ENCODE data around the gene SVOP.

DNA sequence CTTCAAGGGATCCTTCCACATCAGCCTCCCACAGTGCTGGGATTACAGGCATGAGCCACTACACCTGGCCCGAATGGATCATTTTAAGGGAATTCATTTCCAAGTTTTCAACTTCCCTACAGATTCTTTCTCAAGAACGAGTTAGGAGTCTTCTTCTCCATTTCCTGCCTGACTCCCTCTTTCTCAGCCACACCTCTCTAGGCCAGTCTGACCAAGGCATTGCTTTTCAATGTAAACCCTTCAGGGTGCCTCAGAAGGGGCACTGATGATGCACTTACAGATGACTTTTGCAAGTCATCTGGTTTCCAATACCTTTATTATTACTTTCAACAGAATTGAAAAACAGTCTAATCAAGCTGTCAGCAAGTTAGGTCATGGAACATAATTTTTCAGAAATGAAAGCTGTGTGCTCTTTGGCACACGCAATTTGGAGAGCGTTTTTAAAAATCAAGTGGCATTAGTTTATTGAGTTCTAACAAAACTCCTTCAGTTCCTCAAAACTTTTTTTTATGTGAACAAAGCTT is 47.2 kb downstream of the SVOP start:
- TF ChIP-seq, protein P1, sequence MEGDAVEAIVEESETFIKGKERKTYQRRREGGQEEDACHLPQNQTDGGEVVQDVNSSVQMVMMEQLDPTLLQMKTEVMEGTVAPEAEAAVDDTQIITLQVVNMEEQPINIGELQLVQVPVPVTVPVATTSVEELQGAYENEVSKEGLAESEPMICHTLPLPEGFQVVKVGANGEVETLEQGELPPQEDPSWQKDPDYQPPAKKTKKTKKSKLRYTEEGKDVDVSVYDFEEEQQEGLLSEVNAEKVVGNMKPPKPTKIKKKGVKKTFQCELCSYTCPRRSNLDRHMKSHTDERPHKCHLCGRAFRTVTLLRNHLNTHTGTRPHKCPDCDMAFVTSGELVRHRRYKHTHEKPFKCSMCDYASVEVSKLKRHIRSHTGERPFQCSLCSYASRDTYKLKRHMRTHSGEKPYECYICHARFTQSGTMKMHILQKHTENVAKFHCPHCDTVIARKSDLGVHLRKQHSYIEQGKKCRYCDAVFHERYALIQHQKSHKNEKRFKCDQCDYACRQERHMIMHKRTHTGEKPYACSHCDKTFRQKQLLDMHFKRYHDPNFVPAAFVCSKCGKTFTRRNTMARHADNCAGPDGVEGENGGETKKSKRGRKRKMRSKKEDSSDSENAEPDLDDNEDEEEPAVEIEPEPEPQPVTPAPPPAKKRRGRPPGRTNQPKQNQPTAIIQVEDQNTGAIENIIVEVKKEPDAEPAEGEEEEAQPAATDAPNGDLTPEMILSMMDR (IDR thresholded peaks at IDR 0.05; ENCODE audit: low read depth, low read length): no peak
- no peak for TF ChIP-seq EZH2phosphoT487 (IDR thresholded peaks at IDR 0.05; ENCODE audit: low read depth)
